SK-N-SH (cell line): Measurements from ENCODE around the gene TP53I11. TPM values are rescaled to one million over a fixed set of nuclear protein-coding genes. Genes with fewer than 3 reads are reported as not detected.

Experiments used
- CTCF ChIA-PET: fragments of 300-600, 350-600 bp; formaldehyde crosslinking; extraction: SDS; loops from one replicate; lab custom pipeline; 2021; lab: Yijun Ruan, JAX
- POLR2A ChIA-PET: fragments of 350-600 bp; sonication (Branson Sonifier 250); formaldehyde crosslinking; extraction: SDS; loops from one replicate; lab custom pipeline; 2020; ENCODE audit warnings: antibody characterized with exemption, inconsistent platforms; lab: Yijun Ruan, JAX
- DNase-seq: peaks from one replicate; pipeline ENCODE4 v3.0.0; 2012
- H2AFZ ChIP-seq: fragments of 200-600 bp; sonication (generic); 2 replicates; pipeline ENCODE4 v1.8.1; 2016; ENCODE audit warnings: antibody characterized with exemption, mild to moderate bottlenecking, low read depth
- H3F3A ChIP-seq: fragments of 200-600 bp; sonication (generic); replicated peaks from 2 replicates; pipeline ENCODE3; 2016; ENCODE audit warnings: antibody characterized with exemption, mild to moderate bottlenecking; ENCODE audit not compliant: insufficient read depth
- H3K27ac ChIP-seq, 2 experiments: fragments of 200-500 bp in 1 of 2; fragments of 200-600 bp in 1 of 2; sonication (Bioruptor generic) in 1 of 2; sonication (generic), shearing (Covaris generic) in 1 of 2; 2 replicates each; pipeline versions ENCODE4 v1.5.1 to v1.6.1; 2014 to 2016; ENCODE audit warnings: low read depth in 2 of 2, inconsistent platforms in 1 of 2, low read length in 1 of 2, mild to moderate bottlenecking in 1 of 2, mixed read lengths in 1 of 2
- H3K27me3 ChIP-seq: fragments of 200-600 bp; sonication (generic), shearing (Covaris generic); 2 replicates; pipeline ENCODE4 v1.6.1; 2016; ENCODE audit warnings: mixed run types; ENCODE audit not compliant: insufficient read depth
- H3K36me3 ChIP-seq, 2 experiments: fragments of 200-500 bp in 1 of 2; fragments of 200-600 bp in 1 of 2; sonication (Bioruptor generic) in 1 of 2; sonication (generic) in 1 of 2; replicated peaks in 1 of 2; 2 replicates each; pipeline versions ENCODE3 to v1.5.1; 2014 to 2016; ENCODE audit warnings: low read length in 1 of 2, mild to moderate bottlenecking in 1 of 2; ENCODE audit not compliant: insufficient read depth in 2 of 2, control insufficient read depth in 1 of 2
- H3K4me1 ChIP-seq, 2 experiments: fragments of 200-500 bp in 1 of 2; fragments of 200-600 bp in 1 of 2; sonication (Bioruptor generic) in 1 of 2; sonication (generic), shearing (Covaris generic) in 1 of 2; 2 replicates each; pipeline versions ENCODE4 v1.5.1 to v1.6.1; 2014 to 2016; ENCODE audit warnings: low read depth in 1 of 2, low read length in 1 of 2, mixed run types in 1 of 2; ENCODE audit not compliant: insufficient read depth in 2 of 2, control insufficient read depth in 1 of 2
- H3K4me2 ChIP-seq: fragments of 200-600 bp; sonication (generic), shearing (Covaris generic); 2 replicates; pipeline ENCODE4 v1.6.1; 2017; ENCODE audit warnings: mixed run types
- H3K4me3 ChIP-seq, 2 experiments: fragments of 200-500 bp in 1 of 2; fragments of 200-600 bp in 1 of 2; sonication (Bioruptor generic) in 1 of 2; sonication (generic), shearing (Covaris generic) in 1 of 2; 2 replicates each; pipeline versions ENCODE4 v1.5.1 to v1.8.1; 2014 to 2016; ENCODE audit warnings: low read depth in 2 of 2, inconsistent platforms in 1 of 2, low read length in 1 of 2, mild to moderate bottlenecking in 1 of 2, mixed read lengths in 1 of 2, moderate library complexity in 1 of 2
- H3K79me2 ChIP-seq: fragments of 200-600 bp; sonication (generic); 2 replicates; pipeline ENCODE4 v1.8.1; 2017; ENCODE audit warnings: mild to moderate bottlenecking; ENCODE audit not compliant: insufficient read depth
- H3K9ac ChIP-seq: fragments of 200-600 bp; sonication (generic); 2 replicates; pipeline ENCODE4 v1.6.1; 2017; ENCODE audit warnings: mixed run types
- H3K9me2 ChIP-seq: fragments of 200-600 bp; sonication (generic); 2 replicates; pipeline ENCODE4 v1.6.1; 2017; ENCODE audit warnings: mixed run types
- H3K9me3 ChIP-seq: fragments of 200-600 bp; sonication (generic); 2 replicates; pipeline ENCODE4 v1.6.1; 2017; ENCODE audit warnings: mixed run types, mild to moderate bottlenecking, moderate library complexity
- H4K20me1 ChIP-seq: fragments of 200-600 bp; sonication (generic); 2 replicates; pipeline ENCODE4 v1.6.1; 2017; ENCODE audit warnings: mild to moderate bottlenecking, mixed run types; ENCODE audit not compliant: insufficient read depth
- CTCF ChIP-seq: fragments of 200-600 bp; sonication (generic); IDR thresholded peaks from 2 replicates; pipeline ENCODE4 v1.6.1; 2017; ENCODE audit warnings: antibody characterized with exemption, mild to moderate bottlenecking, moderate library complexity
- ELF1 ChIP-seq: IDR thresholded peaks from 2 replicates; pipeline ENCODE4 v1.4.0; 2012
- EZH2phosphoT487 ChIP-seq: fragments of 200-600 bp; sonication (generic); IDR thresholded peaks from 2 replicates; pipeline ENCODE4 v1.6.1; 2017; ENCODE audit warnings: low read depth, mixed run types, mild to moderate bottlenecking, antibody characterized with exemption, moderate library complexity, borderline replicate concordance
- FOXJ3 ChIP-seq: sonication (generic); formaldehyde crosslinking; IDR thresholded peaks from 2 replicates; pipeline ENCODE4 v1.5.1; 2020; ENCODE audit warnings: mild to moderate bottlenecking, missing genetic modification reagents
- GABPA ChIP-seq: IDR thresholded peaks from 2 replicates; pipeline ENCODE4 v1.4.0; 2012; ENCODE audit warnings: low read depth, mild to moderate bottlenecking
- JUND ChIP-seq: IDR thresholded peaks from 2 replicates; pipeline ENCODE4 v1.4.0; 2012
- MAX ChIP-seq: IDR thresholded peaks from 2 replicates; pipeline ENCODE4 v1.4.0; 2012; ENCODE audit warnings: low read depth
- MEF2A ChIP-seq: IDR thresholded peaks from 2 replicates; pipeline ENCODE4 v1.4.0; 2012; ENCODE audit warnings: low read depth, borderline replicate concordance
- MXI1 ChIP-seq: IDR thresholded peaks from 2 replicates; pipeline ENCODE4 v1.6.1; 2012; ENCODE audit warnings: mild to moderate bottlenecking, low read depth, low read length, improper control_type of control experiment
- NFIC ChIP-seq: IDR thresholded peaks from 2 replicates; pipeline ENCODE4 v1.4.0; 2012; ENCODE audit warnings: borderline replicate concordance
- NRF1 ChIP-seq: IDR thresholded peaks from 2 replicates; pipeline ENCODE4 v1.6.1; 2012; ENCODE audit warnings: low read depth, mild to moderate bottlenecking, low read length
- POLR2AphosphoS5 ChIP-seq: IDR thresholded peaks from 2 replicates; pipeline ENCODE4 v1.6.1; 2012; ENCODE audit warnings: low read depth, low read length
- RCOR1 ChIP-seq: fragments of 150-350 bp; IDR thresholded peaks from 2 replicates; pipeline ENCODE4 v1.6.1; 2017; ENCODE audit warnings: antibody characterized with exemption, low read length
- RFX5 ChIP-seq: IDR thresholded peaks from 2 replicates; pipeline ENCODE4 v1.6.1; 2012; ENCODE audit warnings: mild to moderate bottlenecking, improper control_type of control experiment, low read length
- SMC3 ChIP-seq: IDR thresholded peaks from 2 replicates; pipeline ENCODE4 v1.6.1; 2012; ENCODE audit warnings: low read depth, low read length, improper control_type of control experiment
- TCF12 ChIP-seq: IDR thresholded peaks from 2 replicates; pipeline ENCODE4 v1.4.0; 2012
- USF1 ChIP-seq: IDR thresholded peaks from 2 replicates; pipeline ENCODE4 v1.4.0; 2012; ENCODE audit warnings: low read depth, borderline replicate concordance
- WGBS: methylation state at CpG from one replicate; pipeline ENCODE4 v1.1.6; 2017; ENCODE audit warnings: low lambda C conversion rate; 5-methylcytosine and 5-hydroxymethylcytosine counted together
- polyA plus RNA-seq, 3 experiments: library from polyadenylated mRNA; depleted of rRNA; stranded (reverse); fragments of >200 nt; gene quantifications; 2 replicates each; pipeline ENCODE4 v1.2.3, GENCODE V29; 2012
- TF ChIP-seq, protein P1 (sequence below): IDR thresholded peaks from 2 replicates; pipeline ENCODE4 v1.6.1; 2012; ENCODE audit warnings: mild to moderate bottlenecking, low read depth, low read length, moderate library complexity

TP53I11 gene
- polyA plus RNA-seq, 1 of the 3 experiments (the other 2 are of a cell fraction) = 6.6 TPM

DNA sequence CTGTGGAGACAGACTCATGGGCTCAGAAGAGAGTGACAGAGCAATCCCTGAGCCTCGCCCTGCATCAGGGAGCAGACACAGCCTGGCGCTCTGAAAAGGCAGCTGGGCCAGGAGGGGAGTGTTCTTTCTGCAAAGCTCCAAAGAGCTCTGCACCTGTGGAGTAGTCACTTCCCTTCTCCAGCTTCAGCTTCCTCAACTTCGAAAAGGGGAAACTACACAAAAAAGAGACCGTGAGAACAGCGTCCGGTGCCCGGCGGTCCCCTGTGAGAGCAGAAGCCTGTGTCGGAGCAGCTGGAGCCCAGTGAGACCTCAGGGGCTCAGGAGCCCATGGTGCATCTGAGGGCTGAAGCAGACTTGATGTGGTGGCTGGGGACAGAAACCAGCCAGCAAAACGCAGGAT is 35.1 kb downstream of the TP53I11 start:
- POLR2A ChIA-PET = no interaction called here
- TF ChIP-seq RFX5 (no peak), MEF2A (no peak), MXI1 (no peak), NRF1 (no peak), SMC3 (no peak), TCF12 (no peak), POLR2AphosphoS5 (no peak), FOXJ3 (CRISPR knock-in tag) (no peak), JUND (no peak), USF1 (no peak), EZH2phosphoT487 (no peak), NFIC (no peak), CTCF (no peak), MAX (no peak), GABPA (no peak), ELF1 (no peak), RCOR1 (no peak)
- TF ChIP-seq, protein P1, sequence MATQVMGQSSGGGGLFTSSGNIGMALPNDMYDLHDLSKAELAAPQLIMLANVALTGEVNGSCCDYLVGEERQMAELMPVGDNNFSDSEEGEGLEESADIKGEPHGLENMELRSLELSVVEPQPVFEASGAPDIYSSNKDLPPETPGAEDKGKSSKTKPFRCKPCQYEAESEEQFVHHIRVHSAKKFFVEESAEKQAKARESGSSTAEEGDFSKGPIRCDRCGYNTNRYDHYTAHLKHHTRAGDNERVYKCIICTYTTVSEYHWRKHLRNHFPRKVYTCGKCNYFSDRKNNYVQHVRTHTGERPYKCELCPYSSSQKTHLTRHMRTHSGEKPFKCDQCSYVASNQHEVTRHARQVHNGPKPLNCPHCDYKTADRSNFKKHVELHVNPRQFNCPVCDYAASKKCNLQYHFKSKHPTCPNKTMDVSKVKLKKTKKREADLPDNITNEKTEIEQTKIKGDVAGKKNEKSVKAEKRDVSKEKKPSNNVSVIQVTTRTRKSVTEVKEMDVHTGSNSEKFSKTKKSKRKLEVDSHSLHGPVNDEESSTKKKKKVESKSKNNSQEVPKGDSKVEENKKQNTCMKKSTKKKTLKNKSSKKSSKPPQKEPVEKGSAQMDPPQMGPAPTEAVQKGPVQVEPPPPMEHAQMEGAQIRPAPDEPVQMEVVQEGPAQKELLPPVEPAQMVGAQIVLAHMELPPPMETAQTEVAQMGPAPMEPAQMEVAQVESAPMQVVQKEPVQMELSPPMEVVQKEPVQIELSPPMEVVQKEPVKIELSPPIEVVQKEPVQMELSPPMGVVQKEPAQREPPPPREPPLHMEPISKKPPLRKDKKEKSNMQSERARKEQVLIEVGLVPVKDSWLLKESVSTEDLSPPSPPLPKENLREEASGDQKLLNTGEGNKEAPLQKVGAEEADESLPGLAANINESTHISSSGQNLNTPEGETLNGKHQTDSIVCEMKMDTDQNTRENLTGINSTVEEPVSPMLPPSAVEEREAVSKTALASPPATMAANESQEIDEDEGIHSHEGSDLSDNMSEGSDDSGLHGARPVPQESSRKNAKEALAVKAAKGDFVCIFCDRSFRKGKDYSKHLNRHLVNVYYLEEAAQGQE = no peak
- no peak overlapping the region for H2AFZ ChIP-seq
- no peaks in the 10 kb centered on the region for H4K20me1 ChIP-seq
- WGBS = 79% methylated on average over 9 of the region's 10 CpGs
- no peak overlapping the region for H3K4me2 ChIP-seq
- no peaks in the 10 kb centered on the region for H3K9me2 ChIP-seq
- no peaks in the 10 kb centered on the region for H3K36me3 ChIP-seq
- no peaks in the 10 kb centered on the region for H3F3A ChIP-seq
- H3K4me3 ChIP-seq = no peak overlapping the region
- no peaks in the 10 kb centered on the region for H3K9me3 ChIP-seq
- no peak overlapping the region for H3K27ac ChIP-seq
- H3K79me2 ChIP-seq = no peaks in the 10 kb centered on the region
- no peaks in the 10 kb centered on the region for H3K27me3 ChIP-seq
- peaks cover 0 to 10% of the 10 kb centered on the region in 2 experiments; a peak in 1 of 4 replicates for H3K4me1 ChIP-seq
- CTCF ChIA-PET = interaction anchor here (1.8 to 6.3 kb wide), 3 partner anchors 11 to 299 kb away, joined by 6 to 155 read pairs (median 26); no protein-coding TSS in a partner anchor
- H3K9ac ChIP-seq = no peak overlapping the region
- no peak for DNase-seq
